ENCODE data around the gene DDX3Y. TPM values are rescaled to one million over a fixed set of nuclear protein-coding genes. Genes with fewer than 3 reads are reported as not detected.

The DDX3Y gene
- polyA plus RNA-seq, 1 of the 3 experiments (the other 2 are of a cell fraction): not detected

GRCh38 chrY:12896973-12897372 is 7.7 kb upstream of the DDX3Y start:
- no peak for DNase-seq
- no peaks in the 10 kb centered on the region for H3K4me1 ChIP-seq (ENCODE audit: control insufficient read depth in 1 of 2, insufficient read depth in 2 of 2, low read depth in 1 of 2, low read length in 1 of 2)
- H3K4me2 ChIP-seq: no peak overlapping the region
- H3K79me2 ChIP-seq (ENCODE audit: insufficient read depth): no peaks in the 10 kb centered on the region
- H3K9ac ChIP-seq: no peak overlapping the region
- no peaks in the 10 kb centered on the region for H3K9me2 ChIP-seq
- no peaks in the 10 kb centered on the region for H3K27me3 ChIP-seq (ENCODE audit: insufficient read depth)
- H3K4me3 ChIP-seq (ENCODE audit: low read depth in 2 of 2, low read length in 1 of 2): no peak overlapping the region
- no peaks in the 10 kb centered on the region for H3K36me3 ChIP-seq (replicated peaks in 1 of 2; ENCODE audit: control insufficient read depth in 1 of 2, insufficient read depth in 2 of 2, low read length in 1 of 2)
- H3K9me3 ChIP-seq: no peaks in the 10 kb centered on the region
- H4K20me1 ChIP-seq (ENCODE audit: insufficient read depth): no peaks in the 10 kb centered on the region
- no peak overlapping the region for H2AFZ ChIP-seq (ENCODE audit: low read depth)
- H3F3A ChIP-seq (replicated peaks; ENCODE audit: insufficient read depth): no peaks in the 10 kb centered on the region
- H3K27ac ChIP-seq (ENCODE audit: low read depth in 2 of 2, low read length in 1 of 2): no peak overlapping the region
- no peak for TF ChIP-seq SIN3A (IDR thresholded peaks at IDR 0.05; ENCODE audit: borderline replicate concordance, low read depth, low read length)
- ChIA-PET CTCF (no interaction called here), POLR2A (no interaction called here)

DNA sequence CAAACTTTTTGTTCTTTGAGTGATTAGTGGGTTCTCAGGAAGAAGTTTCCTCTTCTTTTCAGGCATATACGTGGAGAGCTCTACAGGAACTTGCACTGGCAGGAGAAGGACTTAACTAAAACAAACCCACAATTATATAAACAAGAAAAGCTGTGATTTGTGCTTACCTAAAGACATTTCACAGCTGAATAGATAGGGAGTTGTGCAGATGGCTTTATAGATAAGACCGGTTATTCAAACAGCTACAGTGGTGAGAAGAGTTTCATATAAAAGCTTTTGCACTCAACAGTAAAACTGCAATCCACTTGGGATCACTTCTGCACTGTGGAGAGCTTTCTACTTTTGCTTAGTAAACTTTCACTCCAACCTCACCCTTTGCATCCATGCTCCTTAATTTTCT is 6.1 kb upstream of the DDX3Y start:
- Histone ChIP-seq H3K4me3 (ENCODE audit: low read depth in 2 of 2, low read length in 1 of 2) (no peak overlapping the region), H3K27me3 (ENCODE audit: insufficient read depth) (no peaks in the 10 kb centered on the region), H3F3A (replicated peaks; ENCODE audit: insufficient read depth) (no peaks in the 10 kb centered on the region), H3K27ac (ENCODE audit: low read depth in 2 of 2, low read length in 1 of 2) (no peak overlapping the region), H3K9me2 (no peaks in the 10 kb centered on the region), H3K4me1 (ENCODE audit: control insufficient read depth in 1 of 2, insufficient read depth in 2 of 2, low read depth in 1 of 2, low read length in 1 of 2) (no peaks in the 10 kb centered on the region), H3K9me3 (no peaks in the 10 kb centered on the region), H4K20me1 (ENCODE audit: insufficient read depth) (no peaks in the 10 kb centered on the region), H2AFZ (ENCODE audit: low read depth) (no peak overlapping the region), H3K36me3 (replicated peaks in 1 of 2; ENCODE audit: control insufficient read depth in 1 of 2, insufficient read depth in 2 of 2, low read length in 1 of 2) (no peaks in the 10 kb centered on the region), H3K9ac (no peak overlapping the region), H3K4me2 (no peak overlapping the region), H3K79me2 (ENCODE audit: insufficient read depth) (no peaks in the 10 kb centered on the region)
- WGBS (ENCODE audit: low lambda C conversion rate): no CpG with 5 or more reads among the region's 2 CpGs
- TF ChIP-seq GATA2 (CRISPR knock-in tag; IDR thresholded peaks at IDR 0.05) (no peak), POLR2AphosphoS5 (IDR thresholded peaks at IDR 0.05; ENCODE audit: low read depth, low read length) (no peak), REST (IDR thresholded peaks at IDR 0.05; ENCODE audit: low read depth, low read length) (no peak), EP300 (IDR thresholded peaks at IDR 0.05; ENCODE audit: borderline replicate concordance in 1 of 2, low read depth in 1 of 2, low read length in 1 of 2) (no peak)
- POLR2A ChIA-PET: no interaction called here
- CTCF ChIA-PET: no interaction called here
- no peak for DNase-seq

GRCh38 chrY:12905517-12905872 is 827 bp downstream of the DDX3Y start:
- WGBS (ENCODE audit: low lambda C conversion rate): no CpG with 5 or more reads among the region's 19 CpGs
- Histone ChIP-seq H2AFZ (ENCODE audit: low read depth) (no peak overlapping the region), H4K20me1 (ENCODE audit: insufficient read depth) (no peaks in the 10 kb centered on the region), H3K9me3 (no peaks in the 10 kb centered on the region), H3K9ac (no peak overlapping the region), H3K4me3 (ENCODE audit: low read depth in 2 of 2, low read length in 1 of 2) (no peak overlapping the region), H3K36me3 (replicated peaks in 1 of 2; ENCODE audit: control insufficient read depth in 1 of 2, insufficient read depth in 2 of 2, low read length in 1 of 2) (no peaks in the 10 kb centered on the region), H3K27me3 (ENCODE audit: insufficient read depth) (no peaks in the 10 kb centered on the region), H3K27ac (ENCODE audit: low read depth in 2 of 2, low read length in 1 of 2) (no peak overlapping the region), H3K4me1 (ENCODE audit: control insufficient read depth in 1 of 2, insufficient read depth in 2 of 2, low read depth in 1 of 2, low read length in 1 of 2) (no peaks in the 10 kb centered on the region), H3K9me2 (no peaks in the 10 kb centered on the region), H3F3A (replicated peaks; ENCODE audit: insufficient read depth) (no peaks in the 10 kb centered on the region), H3K79me2 (ENCODE audit: insufficient read depth) (no peaks in the 10 kb centered on the region), H3K4me2 (no peak overlapping the region)
- ChIA-PET POLR2A (no interaction called here), CTCF (no interaction called here)
- no peak for DNase-seq
- TF ChIP-seq JUND (IDR thresholded peaks at IDR 0.05) (no peak), TAF1 (IDR thresholded peaks at IDR 0.05; ENCODE audit: borderline replicate concordance, low read depth, low read length) (no peak), EP300 (IDR thresholded peaks at IDR 0.05; ENCODE audit: borderline replicate concordance in 1 of 2, low read depth in 1 of 2, low read length in 1 of 2) (no peak), MAX (IDR thresholded peaks at IDR 0.05; ENCODE audit: low read depth) (no peak), RCOR1 (IDR thresholded peaks at IDR 0.05; ENCODE audit: low read length) (no peak), USF2 (IDR thresholded peaks at IDR 0.05; ENCODE audit: borderline replicate concordance, low read depth, low read length) (no peak), CTCF (IDR thresholded peaks at IDR 0.05) (no peak), FOXJ3 (CRISPR knock-in tag; IDR thresholded peaks at IDR 0.05) (no peak), POLR2AphosphoS5 (IDR thresholded peaks at IDR 0.05; ENCODE audit: low read depth, low read length) (no peak), NFIC (IDR thresholded peaks at IDR 0.05; ENCODE audit: borderline replicate concordance) (no peak)
- TF ChIP-seq, protein P1, sequence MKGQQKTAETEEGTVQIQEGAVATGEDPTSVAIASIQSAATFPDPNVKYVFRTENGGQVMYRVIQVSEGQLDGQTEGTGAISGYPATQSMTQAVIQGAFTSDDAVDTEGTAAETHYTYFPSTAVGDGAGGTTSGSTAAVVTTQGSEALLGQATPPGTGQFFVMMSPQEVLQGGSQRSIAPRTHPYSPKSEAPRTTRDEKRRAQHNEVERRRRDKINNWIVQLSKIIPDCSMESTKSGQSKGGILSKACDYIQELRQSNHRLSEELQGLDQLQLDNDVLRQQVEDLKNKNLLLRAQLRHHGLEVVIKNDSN (IDR thresholded peaks at IDR 0.05; ENCODE audit: borderline replicate concordance, low read depth): no peak

Data from SK-N-SH (cell line).